Measurements from ENCODE around the gene ORM2. TPM values are rescaled to one million over a fixed set of nuclear protein-coding genes. Genes with fewer than 3 reads are reported as not detected.

Gene ORM2
- polyA plus RNA-seq, 1 of the 3 experiments (the other 2 are of a cell fraction): not detected

DNA sequence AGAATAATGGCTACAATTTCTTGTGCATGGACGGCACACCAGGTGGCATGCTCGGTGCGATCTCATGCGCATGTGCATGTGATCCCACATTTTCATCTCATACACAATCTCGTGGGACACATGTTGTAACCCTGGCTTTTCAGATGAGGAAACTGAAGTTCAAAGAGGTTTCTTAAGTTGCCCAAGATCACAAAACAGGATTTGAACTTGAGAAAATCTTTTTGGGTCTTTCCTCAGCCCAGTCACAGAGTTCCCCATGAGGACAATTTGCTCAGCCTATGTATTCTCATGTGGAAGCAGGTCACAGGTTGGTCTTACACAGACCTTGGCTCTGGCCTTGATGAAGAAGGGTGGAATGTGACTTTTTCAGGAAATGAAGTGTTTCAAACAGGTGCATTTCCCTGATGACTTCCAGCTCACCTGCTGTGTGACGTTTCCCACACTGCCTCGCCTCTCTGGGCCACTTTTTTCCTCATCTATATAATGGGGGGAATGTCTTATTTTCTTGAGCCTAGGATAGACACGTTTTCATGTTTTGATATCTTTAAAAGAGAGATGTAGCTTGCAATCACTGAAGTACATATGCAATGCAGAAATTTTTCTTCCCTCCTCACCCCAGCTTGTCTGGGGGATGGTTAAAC, 13.8 kb upstream of the ORM2 start:
- H3K27ac ChIP-seq (ENCODE audit: low read depth in 2 of 2, low read length in 1 of 2): no peak overlapping the region
- H3K27me3 ChIP-seq (ENCODE audit: insufficient read depth): no peaks in the 10 kb centered on the region
- TF ChIP-seq GATA2 (CRISPR knock-in tag; IDR thresholded peaks at IDR 0.05): no peak
- no peaks in the 10 kb centered on the region for H3F3A ChIP-seq (replicated peaks; ENCODE audit: insufficient read depth)
- H3K4me1 ChIP-seq (ENCODE audit: control insufficient read depth in 1 of 2, insufficient read depth in 2 of 2, low read depth in 1 of 2, low read length in 1 of 2): peaks cover 0 to 3% of the 10 kb centered on the region in 2 experiments; a peak in 1 of 4 replicates
- H2AFZ ChIP-seq (ENCODE audit: low read depth): no peak overlapping the region
- WGBS (ENCODE audit: low lambda C conversion rate): 86% methylated on average over 8 of the region's 8 CpGs
- no peaks in the 10 kb centered on the region for H3K79me2 ChIP-seq (ENCODE audit: insufficient read depth)
- no peaks in the 10 kb centered on the region for H3K36me3 ChIP-seq (replicated peaks in 1 of 2; ENCODE audit: control insufficient read depth in 1 of 2, insufficient read depth in 2 of 2, low read length in 1 of 2)
- no peak overlapping the region for H3K4me3 ChIP-seq (ENCODE audit: low read depth in 2 of 2, low read length in 1 of 2)
- H3K9me2 ChIP-seq: no peaks in the 10 kb centered on the region
- no peak for DNase-seq
- no peak overlapping the region for H3K9ac ChIP-seq
- H3K4me2 ChIP-seq: no peak overlapping the region
- ChIA-PET CTCF (interaction anchor here (0.9 to 2.0 kb wide), 4 partner anchors 25 to 508 kb away, joined by 3 to 8 read pairs (median 6); no protein-coding TSS in a partner anchor), POLR2A (no interaction called here)
- no peaks in the 10 kb centered on the region for H3K9me3 ChIP-seq
- no peaks in the 10 kb centered on the region for H4K20me1 ChIP-seq (ENCODE audit: insufficient read depth)

DNA sequence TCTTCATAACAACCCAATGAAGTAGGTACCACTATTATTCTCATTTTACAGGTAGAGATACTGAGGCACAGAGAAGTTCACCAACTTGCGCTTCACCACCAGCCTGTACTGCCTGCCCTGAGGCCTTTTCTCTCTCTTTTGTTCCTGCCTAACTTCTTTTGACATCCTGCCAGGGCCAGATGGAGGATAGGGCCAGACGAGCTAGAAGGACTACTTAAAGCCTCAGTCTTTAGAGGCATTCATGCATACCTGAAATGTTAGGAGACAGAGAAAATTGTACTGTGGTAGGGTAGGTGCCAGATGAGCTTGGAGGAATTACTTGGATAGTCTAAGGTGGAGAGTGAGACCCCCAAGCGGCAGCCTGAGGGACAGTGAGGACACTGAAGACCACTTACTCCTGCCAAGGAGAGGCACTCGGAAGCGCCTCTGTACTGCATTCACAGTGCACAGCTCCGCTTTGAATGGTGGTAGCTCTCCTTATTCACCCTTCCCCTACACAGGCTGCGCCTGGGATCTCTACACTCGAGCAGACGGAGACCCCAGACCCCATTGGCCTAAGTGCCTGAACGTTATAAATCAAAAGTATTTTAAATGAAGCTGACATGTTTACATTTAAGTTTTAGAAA, 13.0 kb upstream of the ORM2 start:
- Histone ChIP-seq H3K36me3 (replicated peaks in 1 of 2; ENCODE audit: control insufficient read depth in 1 of 2, insufficient read depth in 2 of 2, low read length in 1 of 2) (no peaks in the 10 kb centered on the region), H3K27ac (ENCODE audit: low read depth in 2 of 2, low read length in 1 of 2) (no peak overlapping the region), H3K9ac (no peak overlapping the region), H3K27me3 (ENCODE audit: insufficient read depth) (no peaks in the 10 kb centered on the region), H3F3A (replicated peaks; ENCODE audit: insufficient read depth) (peaks cover 5% of the 10 kb centered on the region), H4K20me1 (ENCODE audit: insufficient read depth) (no peaks in the 10 kb centered on the region), H3K9me2 (no peaks in the 10 kb centered on the region), H3K4me3 (ENCODE audit: low read depth in 2 of 2, low read length in 1 of 2) (no peak overlapping the region), H3K4me2 (no peak overlapping the region), H3K79me2 (ENCODE audit: insufficient read depth) (no peaks in the 10 kb centered on the region), H2AFZ (ENCODE audit: low read depth) (no peak overlapping the region), H3K9me3 (no peaks in the 10 kb centered on the region), H3K4me1 (ENCODE audit: control insufficient read depth in 1 of 2, insufficient read depth in 2 of 2, low read depth in 1 of 2, low read length in 1 of 2) (peaks cover 0 to 3% of the 10 kb centered on the region in 2 experiments; a peak in 2 of 4 replicates)
- TF ChIP-seq, protein P1, sequence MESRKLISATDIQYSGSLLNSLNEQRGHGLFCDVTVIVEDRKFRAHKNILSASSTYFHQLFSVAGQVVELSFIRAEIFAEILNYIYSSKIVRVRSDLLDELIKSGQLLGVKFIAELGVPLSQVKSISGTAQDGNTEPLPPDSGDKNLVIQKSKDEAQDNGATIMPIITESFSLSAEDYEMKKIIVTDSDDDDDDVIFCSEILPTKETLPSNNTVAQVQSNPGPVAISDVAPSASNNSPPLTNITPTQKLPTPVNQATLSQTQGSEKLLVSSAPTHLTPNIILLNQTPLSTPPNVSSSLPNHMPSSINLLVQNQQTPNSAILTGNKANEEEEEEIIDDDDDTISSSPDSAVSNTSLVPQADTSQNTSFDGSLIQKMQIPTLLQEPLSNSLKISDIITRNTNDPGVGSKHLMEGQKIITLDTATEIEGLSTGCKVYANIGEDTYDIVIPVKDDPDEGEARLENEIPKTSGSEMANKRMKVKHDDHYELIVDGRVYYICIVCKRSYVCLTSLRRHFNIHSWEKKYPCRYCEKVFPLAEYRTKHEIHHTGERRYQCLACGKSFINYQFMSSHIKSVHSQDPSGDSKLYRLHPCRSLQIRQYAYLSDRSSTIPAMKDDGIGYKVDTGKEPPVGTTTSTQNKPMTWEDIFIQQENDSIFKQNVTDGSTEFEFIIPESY (IDR thresholded peaks at IDR 0.05; ENCODE audit: borderline replicate concordance, low read depth): no peak
- TF ChIP-seq TCF12 (IDR thresholded peaks at IDR 0.05) (no peak), ELF1 (IDR thresholded peaks at IDR 0.05) (no peak), GABPA (IDR thresholded peaks at IDR 0.05; ENCODE audit: low read depth) (no peak), RAD21 (IDR thresholded peaks at IDR 0.05; ENCODE audit: low read length) (no peak), MXI1 (IDR thresholded peaks at IDR 0.05; ENCODE audit: low read depth, low read length) (no peak)
- TF ChIP-seq, protein P2, sequence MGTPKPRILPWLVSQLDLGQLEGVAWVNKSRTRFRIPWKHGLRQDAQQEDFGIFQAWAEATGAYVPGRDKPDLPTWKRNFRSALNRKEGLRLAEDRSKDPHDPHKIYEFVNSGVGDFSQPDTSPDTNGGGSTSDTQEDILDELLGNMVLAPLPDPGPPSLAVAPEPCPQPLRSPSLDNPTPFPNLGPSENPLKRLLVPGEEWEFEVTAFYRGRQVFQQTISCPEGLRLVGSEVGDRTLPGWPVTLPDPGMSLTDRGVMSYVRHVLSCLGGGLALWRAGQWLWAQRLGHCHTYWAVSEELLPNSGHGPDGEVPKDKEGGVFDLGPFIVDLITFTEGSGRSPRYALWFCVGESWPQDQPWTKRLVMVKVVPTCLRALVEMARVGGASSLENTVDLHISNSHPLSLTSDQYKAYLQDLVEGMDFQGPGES (IDR thresholded peaks at IDR 0.05; ENCODE audit: low read depth, low read length): no peak
- TF ChIP-seq, protein P3, sequence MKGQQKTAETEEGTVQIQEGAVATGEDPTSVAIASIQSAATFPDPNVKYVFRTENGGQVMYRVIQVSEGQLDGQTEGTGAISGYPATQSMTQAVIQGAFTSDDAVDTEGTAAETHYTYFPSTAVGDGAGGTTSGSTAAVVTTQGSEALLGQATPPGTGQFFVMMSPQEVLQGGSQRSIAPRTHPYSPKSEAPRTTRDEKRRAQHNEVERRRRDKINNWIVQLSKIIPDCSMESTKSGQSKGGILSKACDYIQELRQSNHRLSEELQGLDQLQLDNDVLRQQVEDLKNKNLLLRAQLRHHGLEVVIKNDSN (IDR thresholded peaks at IDR 0.05; ENCODE audit: borderline replicate concordance, low read depth): no peak
- 87% methylated on average over 10 of the region's 10 CpGs for WGBS (ENCODE audit: low lambda C conversion rate)
- POLR2A ChIA-PET: no interaction called here
- DNase-seq: no peak
- CTCF ChIA-PET: interaction anchor here (0.9 to 2.0 kb wide), 5 partner anchors 24 to 509 kb away, joined by 3 to 8 read pairs (median 4); no protein-coding TSS in a partner anchor

Data from SK-N-SH (cell line).